ENCODE measurements around the gene OR6P1.

OR6P1 gene

GRCh38 chr1:158570480-158570879 is at the start of gene OR6P1:
Gene OR6P1, minus strand, starts transcription at chr1:158570580. Its CDS starts 6,976 bp downstream, at chr1:158563604.
- in situ Hi-C loops (cut with MboI; ENCODE audit: low sequenced_read_pairs) = no loop called here

GRCh38 chr1:158613764-158614163 is 43.4 kb upstream of the OR6P1 start:
- in situ Hi-C loops (cut with MboI; ENCODE audit: low sequenced_read_pairs) = no loop called here

- in situ Hi-C loops (cut with MboI; ENCODE audit: low sequenced_read_pairs) = no loop called here
These were observed 41.5 kb upstream of the OR6P1 start for GRCh38 chr1:158611916-158612315.

DNA sequence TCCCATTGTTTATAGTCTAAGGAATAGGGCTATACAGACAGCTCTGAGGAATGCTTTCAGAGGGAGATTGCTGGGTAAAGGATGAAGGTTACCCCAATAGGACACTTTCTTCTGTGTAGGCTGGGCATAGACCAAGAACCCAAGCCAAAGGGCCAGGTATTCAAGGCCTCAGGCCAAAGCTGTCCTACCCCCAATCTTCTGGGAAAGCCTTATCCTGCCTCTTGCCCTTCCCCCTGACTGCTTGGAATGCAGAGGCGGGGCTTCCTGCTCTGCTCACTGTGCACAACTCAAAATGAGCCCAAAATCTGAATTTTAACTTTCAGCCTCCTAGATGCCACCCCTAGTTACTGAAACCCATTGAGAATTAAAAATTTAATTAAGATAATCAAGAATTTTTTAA is 36.9 kb upstream of the OR6P1 start:
- in situ Hi-C loops (cut with MboI; ENCODE audit: low sequenced_read_pairs) = no loop called here

GRCh38 chr1:158604968-158605367 is 34.6 kb upstream of the OR6P1 start, which contains the start of gene OR10Z1:
Gene OR10Z1, plus strand, starts transcription at chr1:158605268. Its CDS starts 1,171 bp downstream, at chr1:158606439.
- in situ Hi-C loops (cut with MboI; ENCODE audit: low sequenced_read_pairs) = no loop called here

DNA sequence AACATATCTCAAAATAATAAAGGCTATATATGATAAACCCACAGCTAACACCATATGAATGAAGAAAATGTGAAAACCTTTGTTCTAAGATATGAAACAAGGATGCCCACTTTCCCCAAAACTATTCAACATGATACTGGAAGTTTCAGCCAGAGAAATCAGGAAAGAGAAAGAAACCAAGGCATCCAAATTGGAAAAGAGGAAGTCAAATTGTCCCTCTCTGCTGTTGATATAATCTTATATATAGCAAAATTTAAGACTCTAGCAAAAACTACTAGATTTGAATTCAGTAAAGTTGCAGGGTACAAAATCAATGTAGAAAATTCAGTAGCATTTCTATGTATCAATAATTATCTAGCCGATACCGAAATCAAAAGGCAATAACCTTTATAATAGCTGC is 30.4 kb upstream of the OR6P1 start:
- in situ Hi-C loops (cut with MboI; ENCODE audit: low sequenced_read_pairs) = no loop called here

GRCh38 chr1:158586942-158587341 is 16.6 kb upstream of the OR6P1 start:
- in situ Hi-C loops (cut with MboI; ENCODE audit: low sequenced_read_pairs) = no loop called here

GRCh38 chr1:158583962-158584361 is 13.6 kb upstream of the OR6P1 start:
- in situ Hi-C loops (cut with MboI; ENCODE audit: low sequenced_read_pairs) = no loop called here

- in situ Hi-C loops (cut with MboI; ENCODE audit: low sequenced_read_pairs) = no loop called here
These were observed 9.4 kb upstream of the OR6P1 start, which contains the start of gene OR10X1 for GRCh38 chr1:158579733-158580132. Gene OR10X1, minus strand, starts transcription at chr1:158579899. Its CDS starts 0 bp downstream, at chr1:158579899.

DNA sequence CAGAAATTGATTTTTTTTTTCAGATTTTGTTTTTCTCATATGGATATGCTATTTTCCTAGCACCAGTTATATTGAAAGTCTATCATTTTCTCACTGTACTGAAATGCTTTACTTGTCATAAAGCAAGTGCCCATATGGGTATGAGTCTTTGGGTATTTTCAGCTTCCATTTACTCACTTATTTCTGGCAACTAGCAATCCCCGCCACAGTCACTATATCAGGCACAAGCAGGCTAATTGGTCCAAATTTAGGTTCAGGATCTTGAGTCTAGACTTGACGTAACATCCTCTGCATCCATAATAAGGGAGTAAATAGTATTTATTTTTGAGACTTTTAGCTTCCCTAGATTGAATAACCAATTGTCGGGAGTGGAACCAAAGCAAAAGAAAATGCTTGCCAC is 7.2 kb upstream of the OR6P1 start:
- in situ Hi-C loops (cut with MboI; ENCODE audit: low sequenced_read_pairs) = no loop called here

- in situ Hi-C loops (cut with MboI; ENCODE audit: low sequenced_read_pairs) = no loop called here
These were observed 1.8 kb upstream of the OR6P1 start for GRCh38 chr1:158572226-158572625.

DNA sequence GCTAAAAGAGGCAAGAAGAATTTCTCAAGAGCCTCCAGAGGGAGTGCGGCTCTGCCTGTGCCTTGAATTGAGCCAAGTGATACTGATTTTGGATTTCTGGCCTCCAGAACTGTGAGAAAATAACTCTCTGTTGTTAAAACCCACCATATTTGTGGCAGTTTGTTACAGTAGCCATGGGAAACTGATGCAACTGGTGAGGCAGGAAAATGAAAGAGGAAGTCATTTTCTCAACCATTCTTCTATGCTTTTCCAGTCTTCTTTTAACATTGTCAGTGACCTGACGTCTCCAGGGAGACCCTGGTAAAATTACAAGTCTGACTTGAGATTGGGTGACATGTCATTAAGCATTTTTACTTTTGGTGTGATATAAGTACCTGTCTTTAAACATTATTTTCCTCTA is 5.8 kb downstream of the OR6P1 start:
- in situ Hi-C loops (cut with MboI; ENCODE audit: low sequenced_read_pairs) = no loop called here

- in situ Hi-C loops (cut with MboI; ENCODE audit: low sequenced_read_pairs) = no loop called here
These were observed 6.5 kb downstream of the OR6P1 start for GRCh38 chr1:158563853-158564252.

DNA sequence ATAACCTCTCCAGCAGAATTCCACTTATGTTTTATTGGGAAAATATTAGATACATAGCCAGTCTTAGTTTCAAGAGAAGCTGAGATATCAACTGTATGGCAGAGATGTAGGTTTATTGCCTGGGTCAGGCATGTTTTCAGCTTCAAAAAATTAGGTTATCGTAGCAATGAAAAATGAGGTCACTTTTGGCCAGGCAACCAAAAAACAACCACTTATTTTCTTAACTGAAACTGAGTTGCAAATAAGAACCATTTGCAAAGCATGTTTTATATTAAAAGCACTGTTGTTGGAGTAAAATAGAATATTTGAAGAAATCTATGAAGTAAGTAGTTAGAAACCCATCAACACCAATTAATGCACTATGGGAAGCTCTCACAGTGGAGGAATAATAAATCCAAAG is 10.7 kb downstream of the OR6P1 start:
- in situ Hi-C loops (cut with MboI; ENCODE audit: low sequenced_read_pairs) = no loop called here

DNA sequence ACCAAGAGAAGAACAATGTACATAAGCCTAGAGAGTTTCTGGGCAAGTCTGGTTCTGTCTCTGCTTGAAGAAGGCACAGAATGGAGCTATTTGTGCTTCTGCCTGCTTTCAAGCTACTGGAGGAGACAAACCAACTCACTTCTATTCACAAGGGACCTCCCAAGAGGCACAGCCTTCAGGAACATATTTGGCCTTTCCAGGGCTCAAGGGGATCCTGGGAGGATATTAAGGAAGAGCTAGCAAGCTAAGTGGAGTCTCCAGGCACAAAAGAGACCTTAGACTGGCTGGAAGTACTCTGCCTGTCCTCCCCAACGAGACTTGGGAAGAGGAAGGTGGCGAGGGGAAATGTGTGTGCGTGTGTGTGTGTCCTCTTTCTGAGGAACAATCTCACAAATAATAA is 16.0 kb downstream of the OR6P1 start, which contains the start of gene OR6Y1:
Gene OR6Y1, minus strand, starts transcription at position 54 of the 400 bp plus-strand sequence. CDS start 6,300 bp downstream, outside the sequence.
- in situ Hi-C loops (cut with MboI; ENCODE audit: low sequenced_read_pairs) = no loop called here

- in situ Hi-C loops (cut with MboI; ENCODE audit: low sequenced_read_pairs) = no loop called here
These were observed 18.1 kb downstream of the OR6P1 start for GRCh38 chr1:158552296-158552695.

DNA sequence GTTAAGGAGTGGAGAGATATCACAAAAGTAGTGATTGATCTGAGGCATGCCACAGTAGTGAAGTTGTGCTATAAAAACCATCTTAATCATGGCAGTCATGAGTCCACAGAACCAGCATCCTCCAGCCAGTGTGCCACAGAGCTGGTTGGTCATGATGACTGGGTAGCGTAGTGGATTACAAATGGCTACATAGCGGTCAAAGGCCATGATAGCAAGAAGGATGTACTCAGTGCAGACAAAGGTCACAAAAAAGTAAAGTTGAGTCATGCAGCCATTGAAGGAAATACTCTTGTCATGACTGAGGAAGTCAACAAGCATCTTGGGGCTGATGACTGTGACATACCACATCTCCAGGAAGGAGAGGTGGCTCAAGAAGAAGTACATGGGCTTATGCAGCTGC is 22.8 kb downstream of the OR6P1 start:
- in situ Hi-C loops (cut with MboI; ENCODE audit: low sequenced_read_pairs) = no loop called here

DNA sequence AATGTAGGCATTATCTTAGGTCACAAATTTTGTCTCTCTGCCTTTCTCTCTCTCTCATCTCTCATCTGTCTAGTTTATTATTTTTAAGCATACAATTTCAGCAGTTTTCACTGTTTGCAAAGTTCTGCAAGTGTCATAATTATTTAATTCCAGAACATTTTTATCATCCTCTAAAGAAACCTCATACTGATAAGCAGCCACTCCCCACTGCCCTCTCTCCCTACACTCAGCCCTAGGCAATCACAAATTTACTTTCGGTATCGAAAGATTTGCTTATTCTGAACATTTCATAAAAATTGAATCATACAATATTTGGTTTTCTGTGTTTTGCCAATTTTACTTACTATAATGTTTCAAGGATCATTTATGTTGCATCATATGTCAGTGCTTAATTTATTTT is 32.8 kb downstream of the OR6P1 start:
- in situ Hi-C loops (cut with MboI; ENCODE audit: low sequenced_read_pairs) = no loop called here

DNA sequence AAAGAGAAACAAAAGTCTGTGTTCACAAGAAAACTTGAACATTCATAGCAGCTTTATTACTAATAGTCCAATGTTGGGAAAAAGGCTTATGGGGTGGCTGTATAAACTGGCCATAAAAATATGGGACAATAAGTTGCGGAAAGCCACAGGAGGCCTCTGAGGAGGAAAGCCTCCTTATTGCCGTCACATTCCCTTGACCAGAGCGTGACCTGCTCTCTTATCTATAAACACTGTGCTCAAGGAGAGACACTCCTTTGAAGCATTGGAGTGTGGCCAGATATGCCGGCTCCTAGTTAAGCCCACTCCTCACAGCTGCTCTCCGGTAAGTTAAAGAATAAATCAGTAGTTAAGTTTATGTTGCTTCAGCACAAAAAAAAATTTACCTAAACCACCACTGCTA is 35.9 kb downstream of the OR6P1 start:
- in situ Hi-C loops (cut with MboI; ENCODE audit: low sequenced_read_pairs) = no loop called here

- in situ Hi-C loops (cut with MboI; ENCODE audit: low sequenced_read_pairs) = no loop called here
These were observed 43.1 kb downstream of the OR6P1 start for GRCh38 chr1:158527190-158527815.

- in situ Hi-C loops (cut with MboI; ENCODE audit: low sequenced_read_pairs) = loop anchor here (25.0 kb wide), 1 partner anchor 541 kb away; no protein-coding TSS in a partner anchor
These were observed 48.7 kb downstream of the OR6P1 start for GRCh38 chr1:158521666-158522058.

- in situ Hi-C loops (cut with MboI; ENCODE audit: low sequenced_read_pairs) = loop anchor here (25.0 kb wide), 1 partner anchor 541 kb away; no protein-coding TSS in a partner anchor
These were observed 49.3 kb downstream of the OR6P1 start for GRCh38 chr1:158520955-158521665.
